ENCODE measurements around the gene FNIP1.
"Not testable (repeated sequence)": the region's sequence is repeated elsewhere in the genome, so short reads cannot be mapped to it uniquely, and the experiment has no call there.

The FNIP1 gene

GRCh38 chr5:131756942-131757341, 39.9 kb downstream of the FNIP1 start:
- Mint-ChIP-seq H3K4me1 (peaks cover 30% of the 10 kb centered on the region), H3K27me3 (no peaks in the 10 kb centered on the region), H3K4me3 (no peak overlapping the region), H3K36me3 (peaks cover 5% of the 10 kb centered on the region), H3K9me3 (no peaks in the 10 kb centered on the region), H3K27ac (no peak overlapping the region)
- ATAC-seq (ENCODE audit: low read depth) (no peak), DNase-seq (ENCODE audit: low spot score in 2 of 2) (no peak)

GRCh38 chr5:131754363-131754762, 42.5 kb downstream of the FNIP1 start:
- H3K36me3 Mint-ChIP-seq = peaks cover 9% of the 10 kb centered on the region
- no peaks in the 10 kb centered on the region for H3K27me3 Mint-ChIP-seq
- H3K9me3 Mint-ChIP-seq = no peaks in the 10 kb centered on the region
- ATAC-seq (ENCODE audit: low read depth) (no peak), DNase-seq (ENCODE audit: low spot score in 2 of 2) (no peak)
- H3K4me3 Mint-ChIP-seq = no peak overlapping the region
- peaks cover 29% of the 10 kb centered on the region for H3K4me1 Mint-ChIP-seq
- peak overlapping the region; percentile 39 for H3K27ac Mint-ChIP-seq

- Mint-ChIP-seq H3K27me3 (no peaks in the 10 kb centered on the region), H3K27ac (no peak overlapping the region), H3K36me3 (peaks cover 17% of the 10 kb centered on the region), H3K9me3 (no peaks in the 10 kb centered on the region), H3K4me1 (peaks cover 26% of the 10 kb centered on the region), H3K4me3 (no peak overlapping the region)
- DNase-seq (ENCODE audit: low spot score in 2 of 2) (no peak), ATAC-seq (ENCODE audit: low read depth) (no peak)
Observed at GRCh38 chr5:131751506-131751905, 45.3 kb downstream of the FNIP1 start.

- Mint-ChIP-seq H3K27ac (no peak overlapping the region), H3K4me3 (no peak overlapping the region), H3K9me3 (no peaks in the 10 kb centered on the region), H3K4me1 (peaks cover 22% of the 10 kb centered on the region), H3K36me3 (peaks cover 20% of the 10 kb centered on the region), H3K27me3 (no peaks in the 10 kb centered on the region)
- DNase-seq (ENCODE audit: low spot score in 2 of 2) (no peak), ATAC-seq (ENCODE audit: low read depth) (no peak)
Observed at GRCh38 chr5:131749723-131750470, 46.9 kb downstream of the FNIP1 start.

- H3K27me3 Mint-ChIP-seq = no peaks in the 10 kb centered on the region
- DNase-seq (ENCODE audit: low spot score in 2 of 2) = no peak
- H3K4me3 Mint-ChIP-seq = no peak overlapping the region
- H3K4me1 Mint-ChIP-seq = peaks cover 18% of the 10 kb centered on the region
- ATAC-seq (ENCODE audit: low read depth) = no peak
- H3K9me3 Mint-ChIP-seq = no peaks in the 10 kb centered on the region
- peaks cover 21% of the 10 kb centered on the region for H3K36me3 Mint-ChIP-seq
- no peak overlapping the region for H3K27ac Mint-ChIP-seq
Observed at GRCh38 chr5:131749138-131749537, 47.7 kb downstream of the FNIP1 start.

- Mint-ChIP-seq H3K27me3 (no peaks in the 10 kb centered on the region), H3K4me3 (no peak overlapping the region), H3K36me3 (peaks cover 29% of the 10 kb centered on the region), H3K9me3 (no peaks in the 10 kb centered on the region), H3K4me1 (peaks cover 18% of the 10 kb centered on the region), H3K27ac (peak overlapping the region; percentile 21)
- no peak for DNase-seq (ENCODE audit: low spot score in 2 of 2)
- peak; percentile 54 for ATAC-seq (ENCODE audit: low read depth)
Observed at GRCh38 chr5:131747180-131748105, 49.4 kb downstream of the FNIP1 start.

GRCh38 chr5:131746423-131746822, 50.4 kb downstream of the FNIP1 start:
- Mint-ChIP-seq H3K4me1 (peaks cover 18% of the 10 kb centered on the region), H3K27me3 (no peaks in the 10 kb centered on the region), H3K27ac (no peak overlapping the region), H3K4me3 (no peak overlapping the region), H3K36me3 (peaks cover 30% of the 10 kb centered on the region), H3K9me3 (no peaks in the 10 kb centered on the region)
- DNase-seq (ENCODE audit: low spot score in 2 of 2) = no peak
- ATAC-seq (ENCODE audit: low read depth) = no peak

- H3K9me3 Mint-ChIP-seq = no peaks in the 10 kb centered on the region
- DNase-seq (ENCODE audit: low spot score in 2 of 2) (no peak), ATAC-seq (ENCODE audit: low read depth) (no peak)
- no peak overlapping the region for H3K4me3 Mint-ChIP-seq
- H3K27me3 Mint-ChIP-seq = no peaks in the 10 kb centered on the region
- H3K4me1 Mint-ChIP-seq = peaks cover 16% of the 10 kb centered on the region
- peaks cover 34% of the 10 kb centered on the region for H3K36me3 Mint-ChIP-seq
- H3K27ac Mint-ChIP-seq = peak overlapping the region; percentile 42
Observed at GRCh38 chr5:131745703-131746102, 51.1 kb downstream of the FNIP1 start.

- Mint-ChIP-seq H3K27me3 (no peaks in the 10 kb centered on the region), H3K9me3 (no peaks in the 10 kb centered on the region), H3K36me3 (peaks cover 38% of the 10 kb centered on the region), H3K4me3 (no peak overlapping the region), H3K4me1 (peaks cover 14% of the 10 kb centered on the region), H3K27ac (no peak overlapping the region)
- ATAC-seq (ENCODE audit: low read depth) = no peak
- DNase-seq (ENCODE audit: low spot score in 2 of 2) = no peak
Observed at GRCh38 chr5:131745155-131745554, 51.7 kb downstream of the FNIP1 start.

GRCh38 chr5:131740477-131740876, 56.3 kb downstream of the FNIP1 start:
- H3K27ac Mint-ChIP-seq = no peak overlapping the region
- H3K4me3 Mint-ChIP-seq = no peak overlapping the region
- peaks cover 2% of the 10 kb centered on the region for H3K4me1 Mint-ChIP-seq

GRCh38 chr5:131735393-131735792, 61.4 kb downstream of the FNIP1 start:
- Mint-ChIP-seq H3K9me3 (peaks cover 4% of the 10 kb centered on the region), H3K27ac (no peak overlapping the region), H3K36me3 (peaks cover 32% of the 10 kb centered on the region), H3K4me3 (no peak overlapping the region), H3K4me1 (peaks cover 4% of the 10 kb centered on the region), H3K27me3 (no peaks in the 10 kb centered on the region)
- ATAC-seq (ENCODE audit: low read depth) (no peak), DNase-seq (ENCODE audit: low spot score in 2 of 2) (no peak)

More at GRCh38 chr5:131740477-131740876, 56.3 kb downstream of the FNIP1 start:
- Mint-ChIP-seq H3K27me3 (no peaks in the 10 kb centered on the region), H3K36me3 (peaks cover 38% of the 10 kb centered on the region), H3K9me3 (no peaks in the 10 kb centered on the region)
- DNase-seq (ENCODE audit: low spot score in 2 of 2) (no peak), ATAC-seq (ENCODE audit: low read depth) (no peak)

GRCh38 chr5:131734939-131735338, 61.9 kb downstream of the FNIP1 start:
- not testable (repeated sequence) for H3K9me3 Mint-ChIP-seq, H3K27me3 Mint-ChIP-seq
- peaks cover 30% of the 10 kb centered on the region for H3K36me3 Mint-ChIP-seq

GRCh38 chr5:131729292-131729691, 67.5 kb downstream of the FNIP1 start:
- not testable (repeated sequence) for H3K4me3 Mint-ChIP-seq; H3K27me3 Mint-ChIP-seq; H3K27ac Mint-ChIP-seq; ATAC-seq (ENCODE audit: low read depth); H3K4me1 Mint-ChIP-seq; H3K9me3 Mint-ChIP-seq; DNase-seq (ENCODE audit: low spot score in 2 of 2)
- H3K36me3 Mint-ChIP-seq = peaks cover 38% of the 10 kb centered on the region

More at GRCh38 chr5:131734939-131735338, 61.9 kb downstream of the FNIP1 start:
- DNase-seq (ENCODE audit: low spot score in 2 of 2); H3K4me1 Mint-ChIP-seq; H3K4me3 Mint-ChIP-seq; ATAC-seq (ENCODE audit: low read depth); H3K27ac Mint-ChIP-seq: not testable (repeated sequence)

- not testable (repeated sequence) for H3K4me3 Mint-ChIP-seq; H3K27ac Mint-ChIP-seq; H3K27me3 Mint-ChIP-seq; ATAC-seq (ENCODE audit: low read depth); H3K4me1 Mint-ChIP-seq; DNase-seq (ENCODE audit: low spot score in 2 of 2)
- peaks cover 14% of the 10 kb centered on the region for H3K9me3 Mint-ChIP-seq
- peaks cover 52% of the 10 kb centered on the region for H3K36me3 Mint-ChIP-seq
Observed at GRCh38 chr5:131724089-131724488, 72.7 kb downstream of the FNIP1 start.
